Raji (cell line): ENCODE measurements around the gene WBP2.

Source experiments
- POLR2A ChIP-seq: IDR thresholded peaks from 2 replicates; pipeline ENCODE4 v1.6.1; 2011; ENCODE audit warnings: low read depth, low read length, control low read depth; ENCODE audit not compliant: insufficient read depth

The WBP2 gene

DNA sequence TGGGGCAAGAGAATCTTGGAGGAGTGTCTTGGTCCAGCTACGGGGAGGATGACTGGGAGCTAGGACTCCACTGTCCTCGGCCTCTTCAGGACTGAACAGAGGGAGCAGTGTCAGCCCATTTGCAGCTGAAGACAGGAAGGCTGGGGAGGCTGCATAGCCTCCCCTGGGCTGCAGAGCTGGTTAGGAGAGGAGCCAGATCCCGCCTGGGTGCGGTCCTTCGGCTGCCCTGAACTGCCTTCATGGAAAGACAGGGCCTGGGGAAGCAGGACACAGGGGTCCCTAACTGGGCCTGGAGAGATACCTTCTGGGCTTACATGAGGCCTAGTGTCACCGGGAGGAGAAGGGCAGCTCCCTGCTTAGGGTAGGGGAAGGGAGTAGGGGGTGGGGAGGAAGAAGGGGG, 37.6 kb downstream of the WBP2 start:
- TF ChIP-seq POLR2A = no peak

- no peak for TF ChIP-seq POLR2A
Observed at GRCh38 chr17:75816693-75817092, 38.4 kb downstream of the WBP2 start.

GRCh38 chr17:75815399-75815798, 39.7 kb downstream of the WBP2 start:
- TF ChIP-seq POLR2A = no peak

GRCh38 chr17:75814900-75815373, 40.2 kb downstream of the WBP2 start:
- no peak for TF ChIP-seq POLR2A

GRCh38 chr17:75814021-75814395, 41.1 kb downstream of the WBP2 start:
- TF ChIP-seq POLR2A = no peak

DNA sequence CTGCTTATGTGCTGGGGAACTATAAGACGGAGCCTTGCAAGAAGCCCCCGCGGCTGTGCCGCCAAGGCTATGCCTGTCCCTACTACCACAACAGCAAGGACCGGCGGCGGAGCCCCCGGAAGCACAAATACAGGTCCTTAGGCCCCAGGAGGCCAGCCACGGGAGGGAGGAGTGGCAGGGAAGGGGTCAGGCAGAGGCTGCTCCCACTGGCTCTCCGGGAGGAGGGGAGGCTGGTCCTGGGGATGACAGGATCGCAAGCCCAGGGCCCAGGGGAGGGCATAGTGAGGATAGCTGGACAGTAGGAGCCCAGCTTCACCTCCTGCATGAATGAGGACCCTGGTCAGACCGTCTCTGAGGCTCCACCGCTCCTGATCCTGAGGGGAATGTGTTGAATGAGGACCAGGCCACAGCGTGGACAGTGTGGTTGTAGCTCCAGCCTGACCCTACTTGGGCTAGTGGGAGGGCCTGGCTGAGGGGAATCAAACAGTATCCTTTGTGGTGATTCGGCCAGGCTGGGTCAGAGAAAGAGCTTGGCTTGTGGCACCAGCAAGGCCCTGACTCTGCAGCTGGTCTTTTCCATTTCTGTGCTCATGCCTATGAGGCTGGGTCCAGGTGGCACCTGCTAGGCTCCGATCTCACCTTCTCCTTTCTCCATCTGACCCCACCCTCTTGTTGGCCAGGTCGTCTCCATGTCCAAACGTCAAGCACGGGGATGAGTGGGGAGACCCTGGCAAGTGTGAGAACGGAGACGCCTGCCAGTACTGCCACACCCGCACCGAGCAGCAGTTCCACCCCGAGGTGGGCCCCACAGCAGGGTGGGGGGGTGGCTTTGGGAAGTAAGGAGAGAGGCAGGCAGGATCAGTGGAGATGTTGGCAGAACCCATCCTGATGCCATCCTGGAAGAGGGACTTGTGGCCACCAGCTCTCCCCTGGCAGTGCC, 41.8 kb downstream of the WBP2 start:
- TF ChIP-seq POLR2A = no peak

DNA sequence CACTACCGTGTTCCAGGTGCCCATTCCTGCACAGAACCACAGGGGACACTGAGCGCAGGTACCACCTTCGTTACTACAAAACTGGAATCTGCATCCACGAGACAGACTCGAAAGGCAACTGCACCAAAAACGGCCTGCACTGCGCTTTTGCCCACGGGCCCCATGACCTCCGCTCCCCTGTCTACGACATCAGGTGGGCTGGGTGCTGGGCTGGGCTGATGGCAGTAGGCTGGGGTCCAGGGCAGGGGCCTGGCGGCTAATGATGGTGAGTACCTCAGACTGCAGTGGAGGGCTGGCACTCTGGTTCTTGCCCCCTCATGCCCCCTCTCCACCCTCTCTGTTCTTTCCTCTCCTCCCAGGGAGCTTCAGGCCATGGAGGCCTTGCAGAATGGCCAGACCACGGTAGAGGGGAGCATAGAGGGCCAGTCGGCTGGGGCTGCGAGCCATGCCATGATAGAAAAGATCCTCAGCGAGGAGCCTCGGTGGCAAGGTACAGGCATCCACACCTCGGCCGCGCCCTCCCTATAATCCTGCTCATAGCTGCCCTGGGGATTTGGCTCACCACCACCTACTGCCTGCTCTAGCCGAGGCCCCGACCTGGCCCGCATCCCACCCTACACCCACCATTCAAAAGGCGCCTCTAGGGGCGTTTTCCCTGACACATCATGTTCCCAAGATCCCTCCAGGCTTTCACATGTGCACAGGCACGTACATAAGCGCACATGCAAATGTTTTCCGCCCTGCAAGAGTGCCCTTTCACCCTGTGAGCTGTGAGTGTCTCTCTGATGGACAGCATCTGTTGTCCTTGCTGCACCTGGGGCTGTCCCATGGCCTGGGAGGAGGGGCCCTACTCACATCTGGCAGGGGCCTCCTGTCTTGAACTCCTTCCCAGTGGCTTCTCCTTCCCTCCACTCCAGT, 42.8 kb downstream of the WBP2 start:
- TF ChIP-seq POLR2A = no peak

- no peak for TF ChIP-seq POLR2A
Observed at GRCh38 chr17:75811174-75811573, 44.0 kb downstream of the WBP2 start.

DNA sequence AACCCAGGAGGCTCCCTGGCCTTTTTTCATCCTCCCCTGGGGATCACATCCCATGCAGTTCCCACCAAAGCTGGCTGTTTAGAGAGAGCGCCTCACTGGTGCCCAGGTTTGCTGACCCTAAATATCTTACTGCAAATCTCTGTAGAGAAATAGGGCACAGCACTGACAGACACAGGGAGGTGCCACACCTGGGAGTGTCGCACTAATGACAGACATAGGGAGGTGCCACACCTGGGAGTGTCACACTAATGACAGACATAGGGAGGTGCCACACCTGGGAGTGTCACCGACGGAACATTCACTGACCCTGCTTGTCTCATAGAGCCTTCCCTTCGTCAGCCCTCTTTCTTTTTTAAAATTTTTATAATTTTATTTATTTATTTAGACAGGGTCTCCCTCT, 44.9 kb downstream of the WBP2 start:
- no peak for TF ChIP-seq POLR2A

- TF ChIP-seq POLR2A = no peak
Observed at GRCh38 chr17:75809631-75810111, 45.5 kb downstream of the WBP2 start.

DNA sequence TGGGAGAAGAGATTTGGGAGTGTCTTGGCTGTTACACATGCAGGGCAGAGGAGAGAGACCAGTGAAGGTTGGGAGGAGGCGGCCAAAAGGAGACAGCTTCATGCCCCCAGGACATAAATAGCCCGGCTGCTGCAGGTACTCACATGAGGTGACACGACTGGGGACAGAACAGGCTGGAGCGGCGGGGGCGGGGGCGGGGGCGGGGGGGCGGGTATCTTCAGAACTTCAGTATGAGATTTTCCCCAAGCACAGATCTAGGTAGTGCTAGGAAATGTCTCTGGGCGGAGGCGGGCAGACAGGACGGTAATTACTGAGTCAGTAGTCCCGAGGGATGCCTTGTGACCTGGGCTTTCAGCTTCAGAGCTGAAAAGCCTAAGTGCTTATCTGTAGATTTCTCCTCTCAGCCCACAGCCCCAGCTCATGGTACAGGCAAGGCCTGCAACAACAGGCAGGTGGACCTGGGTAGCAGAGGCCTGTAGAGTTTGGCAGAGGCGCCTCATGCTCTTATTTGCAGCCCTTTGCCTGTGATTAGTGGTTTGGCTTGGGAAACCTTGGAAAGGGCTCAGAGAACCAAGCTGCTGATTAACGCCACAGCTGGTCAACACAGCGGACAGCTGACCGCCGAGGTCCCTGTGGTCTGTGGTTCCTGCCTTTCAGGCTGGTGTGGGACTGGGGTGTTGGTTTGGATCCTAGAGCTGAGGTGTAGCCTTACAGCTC, 46.1 kb downstream of the WBP2 start:
- TF ChIP-seq POLR2A = no peak

GRCh38 chr17:75808549-75808904, 46.6 kb downstream of the WBP2 start:
- no peak for TF ChIP-seq POLR2A

- no peak for TF ChIP-seq POLR2A
Observed at GRCh38 chr17:75807861-75808260, 47.3 kb downstream of the WBP2 start.

- TF ChIP-seq POLR2A = no peak
Observed at GRCh38 chr17:75806822-75807500, 48.2 kb downstream of the WBP2 start.
